ENCODE measurements around the gene LASP1NB.

Gene LASP1NB

DNA sequence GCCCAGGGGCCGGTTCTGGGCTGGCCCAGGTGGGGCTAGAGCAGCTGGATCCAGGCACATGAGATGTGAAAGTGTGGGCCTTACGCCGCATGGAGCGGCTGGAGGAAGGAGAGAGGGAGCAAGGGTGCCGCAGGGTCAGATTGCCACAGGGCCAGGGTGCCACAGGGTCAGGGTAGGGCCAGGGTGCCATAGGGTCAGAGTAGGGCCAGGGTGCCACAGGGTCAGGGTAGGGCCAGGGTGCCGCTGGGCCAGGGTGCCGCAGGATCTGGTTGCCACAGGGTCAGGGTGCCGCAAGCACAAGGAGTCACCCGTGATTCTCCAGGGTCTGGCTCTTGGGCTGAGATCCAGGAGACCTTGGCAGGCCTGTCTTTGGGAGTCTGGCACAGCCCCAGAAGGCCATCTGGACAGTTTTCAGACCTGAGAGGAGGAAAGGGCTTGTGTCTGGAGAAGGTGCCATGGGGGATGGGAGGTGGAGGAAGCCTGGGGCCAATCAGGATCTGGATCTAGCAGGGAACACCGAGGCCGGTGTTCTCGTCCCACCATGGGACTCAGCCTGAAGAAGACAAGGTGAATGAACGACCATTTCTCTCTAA lies 13.1 kb upstream of the LASP1NB start:
- intact Hi-C loops (cut with DNase I) = no loop called here
- 28 to 58% (median 41%) methylated on average over 8 to 13 of the region's 13 CpGs for WGBS, 4 donors

GRCh38 chr17:38914741-38915638 lies 10.4 kb upstream of the LASP1NB start:
- Histone ChIP-seq H3K4me3 (no peak overlapping the region), H3K27me3 (no peaks in the 10 kb centered on the region), H3K27ac (peak overlapping the region in 1 of 5 donors; percentile 10), H3K4me1 (replicated peaks in 1 of 2) (peaks cover 12% of the 10 kb centered on the region in 2 donors), H3K36me3 (replicated peaks in 1 of 2) (peaks cover 0 to 64% of the 10 kb centered on the region in 2 donors), H3K9me3 (replicated peaks in 1 of 3) (no peaks in the 10 kb centered on the region)
- intact Hi-C loops (cut with DNase I) = no loop called here
- WGBS, 4 donors = 83 to 95% (median 87%) methylated on average over 10 to 20 of the region's 20 CpGs
- peak in 4 of 7 donors; percentile 7 to 41 (median 18) for DNase-seq
- no peak for TF ChIP-seq CTCF (IDR thresholded peaks at IDR 0.05)
- TF ChIP-seq POLR2A (IDR thresholded peaks at IDR 0.05) = no peak

More for the DNA sequence above, 13.1 kb upstream of the LASP1NB start:
- DNase-seq = peak in 6 of 7 donors; percentile 68 to 90 (median 84)
- peaks cover 12 to 16% of the 10 kb centered on the region in 2 donors for H3K4me1 ChIP-seq (replicated peaks in 1 of 2)
- no peak for TF ChIP-seq POLR2A (IDR thresholded peaks at IDR 0.05)
- no peak for TF ChIP-seq CTCF (IDR thresholded peaks at IDR 0.05)
- no peaks in the 10 kb centered on the region for H3K9me3 ChIP-seq (replicated peaks in 1 of 3)
- H3K36me3 ChIP-seq (replicated peaks in 1 of 2) = peaks cover 0 to 46% of the 10 kb centered on the region in 2 donors
- no peaks in the 10 kb centered on the region for H3K27me3 ChIP-seq
- H3K27ac ChIP-seq = peak overlapping the region in 3 of 5 donors; percentile 33 to 73 (median 47)
- H3K4me3 ChIP-seq = no peak overlapping the region

DNA sequence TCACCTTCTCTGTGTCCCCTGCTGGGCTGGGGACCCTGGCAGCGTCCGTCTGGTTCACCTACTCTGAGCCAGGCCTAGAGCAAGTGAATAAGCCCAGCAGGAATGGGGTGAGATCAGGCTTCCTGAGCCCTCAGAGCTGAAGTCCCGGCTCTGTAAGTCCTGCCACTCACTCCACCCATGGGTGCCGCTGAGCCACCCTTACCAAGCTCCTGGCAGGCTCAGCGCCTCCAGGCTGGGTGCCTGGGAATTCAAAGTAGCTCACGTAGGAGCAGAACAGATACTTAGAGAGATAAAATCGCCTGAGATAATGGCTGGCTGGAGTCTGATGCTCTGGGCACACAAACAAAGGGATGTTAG lies 9.8 kb upstream of the LASP1NB start:
- TF ChIP-seq POLR2A (IDR thresholded peaks at IDR 0.05) = no peak
- TF ChIP-seq CTCF (IDR thresholded peaks at IDR 0.05) = no peak
- DNase-seq = peak in 1 of 7 donors; percentile 19
- intact Hi-C loops (cut with DNase I) = no loop called here
- Histone ChIP-seq H3K27me3 (no peaks in the 10 kb centered on the region), H3K9me3 (replicated peaks in 1 of 3) (no peaks in the 10 kb centered on the region), H3K4me1 (replicated peaks in 1 of 2) (peaks cover 12% of the 10 kb centered on the region in 2 donors), H3K4me3 (no peak overlapping the region), H3K27ac (no peak overlapping the region), H3K36me3 (replicated peaks in 1 of 2) (peaks cover 0 to 61% of the 10 kb centered on the region in 2 donors)
- 92 to 98% (median 96%) methylated on average over 5 to 7 of the region's 7 CpGs for WGBS, 4 donors

GRCh38 chr17:38916771-38917170 lies 8.6 kb upstream of the LASP1NB start:
- Histone ChIP-seq H3K4me1 (replicated peaks in 1 of 2) (peaks cover 12% of the 10 kb centered on the region in 2 donors), H3K27me3 (no peaks in the 10 kb centered on the region), H3K9me3 (replicated peaks in 1 of 3) (no peaks in the 10 kb centered on the region), H3K27ac (no peak overlapping the region), H3K36me3 (replicated peaks in 1 of 2) (peaks cover 0 to 61% of the 10 kb centered on the region in 2 donors), H3K4me3 (no peak overlapping the region)
- intact Hi-C loops (cut with DNase I) = no loop called here
- peak in 1 of 7 donors; percentile 33 for DNase-seq
- 64 to 81% (median 74%) methylated on average over 8 of the region's 8 CpGs for WGBS, 4 donors
- TF ChIP-seq POLR2A (IDR thresholded peaks at IDR 0.05) (no peak), CTCF (IDR thresholded peaks at IDR 0.05) (no peak)
